ENCODE measurements around the gene NFATC4. TPM values are rescaled to one million over a fixed set of nuclear protein-coding genes. Genes with fewer than 3 reads are reported as not detected.

NFATC4 gene
- total RNA-seq, 2 experiments from 2014 or later = 0.11 to 0.30 TPM

GRCh38 chr14:24355009-24355408 is 13.0 kb upstream of the NFATC4 start:
- no peaks in the 10 kb centered on the region for H3K36me3 Mint-ChIP-seq (ENCODE audit: low read depth)
- H3K4me3 Mint-ChIP-seq = no peak overlapping the region
- no peak for DNase-seq
- ChIA-PET POLR2A (no interaction called here), CTCF (interaction anchor here (1.0 to 1.5 kb wide), 2 partner anchors 11 to 21 kb away, joined by 5 to 6 read pairs; no protein-coding TSS in a partner anchor)
- H3K9me3 Mint-ChIP-seq (ENCODE audit: low read depth) = no peaks in the 10 kb centered on the region
- intact Hi-C loops (cut with DNase I, micrococcal nuclease) = no loop called here
- no peak for ATAC-seq
- no peak overlapping the region for H3K27ac Mint-ChIP-seq
- H3K27me3 Mint-ChIP-seq = peaks cover 24% of the 10 kb centered on the region
- H3K4me1 Mint-ChIP-seq = peaks cover 4% of the 10 kb centered on the region

GRCh38 chr14:24356208-24356607 is 11.8 kb upstream of the NFATC4 start:
- no peak overlapping the region for H3K4me3 Mint-ChIP-seq
- ATAC-seq (no peak), DNase-seq (no peak)
- H3K27ac Mint-ChIP-seq = no peak overlapping the region
- H3K4me1 Mint-ChIP-seq = peaks cover 4% of the 10 kb centered on the region
- CTCF ChIA-PET = interaction anchor here (0.7 to 1.5 kb wide), 2 partner anchors 23 to 759 kb away, joined by 3 to 6 read pairs; no protein-coding TSS in a partner anchor
- intact Hi-C loops (cut with DNase I, micrococcal nuclease) = no loop called here
- POLR2A ChIA-PET = no interaction called here
- H3K36me3 Mint-ChIP-seq (ENCODE audit: low read depth) = no peaks in the 10 kb centered on the region
- H3K27me3 Mint-ChIP-seq = peaks cover 19% of the 10 kb centered on the region
- no peaks in the 10 kb centered on the region for H3K9me3 Mint-ChIP-seq (ENCODE audit: low read depth)

GRCh38 chr14:24360281-24360680 is 7.7 kb upstream of the NFATC4 start:
- Mint-ChIP-seq H3K27me3 (peaks cover 14% of the 10 kb centered on the region), H3K4me3 (no peak overlapping the region), H3K27ac (no peak overlapping the region), H3K4me1 (peaks cover 1% of the 10 kb centered on the region), H3K9me3 (ENCODE audit: low read depth) (no peaks in the 10 kb centered on the region), H3K36me3 (ENCODE audit: low read depth) (no peaks in the 10 kb centered on the region)
- ATAC-seq (no peak), DNase-seq (no peak)
- ChIA-PET CTCF (interaction anchor here (0.9 to 3.7 kb wide), 4 partner anchors 34 to 729 kb away, joined by 3 to 27 read pairs (median 4); no protein-coding TSS in a partner anchor), POLR2A (no interaction called here)
- intact Hi-C loops (cut with DNase I, micrococcal nuclease) = no loop called here

GRCh38 chr14:24361326-24361725 is 6.7 kb upstream of the NFATC4 start:
- ATAC-seq (no peak), DNase-seq (no peak)
- Mint-ChIP-seq H3K4me1 (peaks cover 11% of the 10 kb centered on the region), H3K9me3 (ENCODE audit: low read depth) (no peaks in the 10 kb centered on the region), H3K4me3 (no peak overlapping the region), H3K27ac (no peak overlapping the region), H3K27me3 (peaks cover 24% of the 10 kb centered on the region), H3K36me3 (ENCODE audit: low read depth) (no peaks in the 10 kb centered on the region)
- ChIA-PET CTCF (interaction anchor here (0.9 to 3.7 kb wide), 11 partner anchors 16 to 730 kb away, joined by 3 to 27 read pairs (median 4); no protein-coding TSS in a partner anchor), POLR2A (no interaction called here)
- intact Hi-C loops (cut with DNase I, micrococcal nuclease) = no loop called here

DNA sequence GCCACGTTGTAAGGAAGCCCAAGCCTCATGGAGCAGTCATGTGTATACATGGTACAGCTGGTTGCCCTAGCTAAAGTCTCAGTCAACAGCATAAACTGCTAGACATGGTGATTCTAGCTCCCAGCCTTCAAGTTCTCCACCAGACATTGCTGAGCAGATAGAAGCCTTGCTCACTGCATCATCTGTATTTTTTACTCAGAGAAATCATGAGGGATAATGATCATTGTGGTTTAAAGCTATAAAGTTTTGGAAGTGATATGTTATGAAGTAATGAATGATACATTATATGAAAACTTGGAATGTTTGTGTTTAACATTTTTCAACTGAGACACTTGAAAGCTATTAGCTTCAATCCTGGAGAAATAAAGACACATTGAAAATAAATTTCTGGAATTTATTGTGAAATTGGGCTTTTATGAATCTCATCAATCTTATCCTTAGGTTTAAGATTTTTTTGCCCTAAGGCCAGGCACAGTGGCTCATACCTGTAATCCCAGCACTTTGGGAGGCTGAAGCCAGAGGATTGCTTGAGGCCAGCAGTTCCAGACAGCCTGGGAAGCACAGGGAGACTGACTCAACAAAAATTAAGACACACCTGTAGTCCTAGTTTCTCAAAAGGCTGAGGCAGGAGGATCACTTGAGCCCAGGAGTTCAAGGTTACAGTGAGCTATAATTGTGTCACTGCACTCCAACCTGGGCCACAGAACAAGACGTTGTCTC is 5.6 kb upstream of the NFATC4 start:
- POLR2A ChIA-PET = no interaction called here

DNA sequence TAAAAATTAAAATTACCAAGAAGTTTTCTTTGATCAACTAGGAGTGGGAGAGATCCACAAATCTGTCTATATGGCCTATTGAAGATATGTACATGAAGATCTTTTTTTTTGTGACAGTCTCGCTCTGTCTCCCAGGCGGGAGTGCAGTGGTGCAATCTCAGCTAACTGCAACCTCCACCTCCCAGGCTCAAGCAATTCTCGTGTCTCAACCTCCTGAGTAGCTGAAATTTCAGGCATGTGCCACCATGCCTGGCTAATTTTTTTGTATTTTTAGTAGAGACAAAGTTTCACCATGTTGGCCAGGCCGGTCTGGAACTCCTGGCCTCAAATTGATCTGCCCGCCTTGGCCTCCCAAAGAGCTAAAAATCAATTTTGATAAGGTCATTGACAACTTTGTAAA is 4.6 kb upstream of the NFATC4 start:
- Mint-ChIP-seq H3K27me3 (peaks cover 38% of the 10 kb centered on the region), H3K4me1 (peaks cover 25% of the 10 kb centered on the region), H3K9me3 (ENCODE audit: low read depth) (no peaks in the 10 kb centered on the region), H3K36me3 (ENCODE audit: low read depth) (no peaks in the 10 kb centered on the region), H3K27ac (no peak overlapping the region), H3K4me3 (no peak overlapping the region)
- DNase-seq (no peak), ATAC-seq (no peak)
- intact Hi-C loops (cut with DNase I, micrococcal nuclease) = no loop called here
- CTCF ChIA-PET = interaction anchor here (0.7 to 3.7 kb wide), 6 partner anchors 30 to 74 kb away, joined by 3 to 27 read pairs (median 6); no protein-coding TSS in a partner anchor
- POLR2A ChIA-PET = no interaction called here

More for the DNA sequence above, 5.6 kb upstream of the NFATC4 start:
- Mint-ChIP-seq H3K9me3 (ENCODE audit: low read depth) (no peaks in the 10 kb centered on the region), H3K4me1 (peaks cover 17% of the 10 kb centered on the region), H3K27me3 (peaks cover 31% of the 10 kb centered on the region), H3K36me3 (ENCODE audit: low read depth) (no peaks in the 10 kb centered on the region), H3K4me3 (no peak overlapping the region), H3K27ac (no peak overlapping the region)
- intact Hi-C loops (cut with DNase I, micrococcal nuclease) = no loop called here
- CTCF ChIA-PET = interaction anchor here (0.6 to 3.7 kb wide), 13 partner anchors 15 to 74 kb away, joined by 3 to 27 read pairs (median 4); partner anchors contain the start of gene RIPK3
- ATAC-seq = no peak
- no peak for DNase-seq

GRCh38 chr14:24364841-24365240 is 3.1 kb upstream of the NFATC4 start:
- H3K4me3 Mint-ChIP-seq = no peak overlapping the region
- ChIA-PET CTCF (interaction anchor here (0.7 to 2.3 kb wide), 12 partner anchors 7 to 258 kb away, joined by 3 to 34 read pairs (median 6); partner anchors contain the start of gene RIPK3), POLR2A (no interaction called here)
- H3K36me3 Mint-ChIP-seq (ENCODE audit: low read depth) = no peaks in the 10 kb centered on the region
- H3K4me1 Mint-ChIP-seq = peaks cover 28% of the 10 kb centered on the region
- no peak overlapping the region for H3K27ac Mint-ChIP-seq
- ATAC-seq = no peak
- H3K9me3 Mint-ChIP-seq (ENCODE audit: low read depth) = no peaks in the 10 kb centered on the region
- DNase-seq = no peak
- intact Hi-C loops (cut with DNase I, micrococcal nuclease) = loop anchor here (1.0 kb wide), 1 partner anchor 66 kb away; no protein-coding TSS in a partner anchor
- peaks cover 42% of the 10 kb centered on the region for H3K27me3 Mint-ChIP-seq

GRCh38 chr14:24365600-24366412 is 2.2 kb upstream of the NFATC4 start:
- H3K4me3 Mint-ChIP-seq = peak overlapping the region; percentile 65
- no peaks in the 10 kb centered on the region for H3K36me3 Mint-ChIP-seq (ENCODE audit: low read depth)
- H3K4me1 Mint-ChIP-seq = peaks cover 28% of the 10 kb centered on the region
- no peak overlapping the region for H3K27ac Mint-ChIP-seq
- no peaks in the 10 kb centered on the region for H3K9me3 Mint-ChIP-seq (ENCODE audit: low read depth)
- intact Hi-C loops (cut with DNase I, micrococcal nuclease) = loop anchor here (1.0 to 2.0 kb wide), 4 partner anchors 25 to 70 kb away; partner anchors contain the start of gene ADCY4 (in 1 of the 2)
- CTCF ChIA-PET = interaction anchor here (0.6 to 2.3 kb wide), 22 partner anchors 8 to 257 kb away, joined by 3 to 34 read pairs (median 4); partner anchors contain the start of genes CIDEB and RIPK3
- H3K27me3 Mint-ChIP-seq = peaks cover 39% of the 10 kb centered on the region
- ATAC-seq (peak; percentile 74), DNase-seq (peak; percentile 82)
- POLR2A ChIA-PET = interaction anchor here (0.6 to 1.0 kb wide), 2 partner anchors 43 to 66 kb away, joined by 3 to 4 read pairs; no protein-coding TSS in a partner anchor

- H3K4me3 Mint-ChIP-seq = no peak overlapping the region
- peaks cover 39% of the 10 kb centered on the region for H3K27me3 Mint-ChIP-seq
- POLR2A ChIA-PET = interaction anchor here (0.6 kb wide), 1 partner anchor 42 kb away, joined by 3 read pairs; no protein-coding TSS in a partner anchor
- no peaks in the 10 kb centered on the region for H3K9me3 Mint-ChIP-seq (ENCODE audit: low read depth)
- intact Hi-C loops (cut with DNase I, micrococcal nuclease) = loop anchor here (1.0 to 2.0 kb wide), 3 partner anchors 26 to 70 kb away; partner anchors contain the start of gene ADCY4 (in 1 of the 2)
- CTCF ChIA-PET = interaction anchor here (0.6 to 2.3 kb wide), 11 partner anchors 9 to 75 kb away, joined by 3 to 34 read pairs (median 7); partner anchors contain the start of gene RIPK3
- no peak overlapping the region for H3K27ac Mint-ChIP-seq
- ATAC-seq (peak; percentile 14), DNase-seq (no peak)
- H3K36me3 Mint-ChIP-seq (ENCODE audit: low read depth) = no peaks in the 10 kb centered on the region
- peaks cover 28% of the 10 kb centered on the region for H3K4me1 Mint-ChIP-seq
These were observed 1.6 kb upstream of the NFATC4 start for GRCh38 chr14:24366413-24366720.

- Mint-ChIP-seq H3K9me3 (ENCODE audit: low read depth) (no peaks in the 10 kb centered on the region), H3K4me1 (peaks cover 28% of the 10 kb centered on the region), H3K27ac (no peak overlapping the region), H3K36me3 (ENCODE audit: low read depth) (no peaks in the 10 kb centered on the region), H3K27me3 (peaks cover 41% of the 10 kb centered on the region), H3K4me3 (peak overlapping the region; percentile 23)
- ChIA-PET CTCF (interaction anchor here (0.6 to 2.3 kb wide), 10 partner anchors 10 to 75 kb away, joined by 3 to 34 read pairs (median 6); partner anchors contain the start of gene RIPK3), POLR2A (interaction anchor here (0.6 kb wide), 1 partner anchor 42 kb away, joined by 3 read pairs; no protein-coding TSS in a partner anchor)
- intact Hi-C loops (cut with DNase I, micrococcal nuclease) = loop anchor here (1.0 to 2.0 kb wide), 3 partner anchors 26 to 69 kb away; partner anchors contain the start of gene ADCY4 (in 1 of the 2)
- DNase-seq = peak; percentile 47
- ATAC-seq = peak; percentile 21
These were observed 1.1 kb upstream of the NFATC4 start for GRCh38 chr14:24366721-24367513.
